Measurements from ENCODE around the gene SLC6A4. TPM values are rescaled to one million over a fixed set of nuclear protein-coding genes. Genes with fewer than 3 reads are reported as not detected.
"Not testable (repeated sequence)": the region's sequence is repeated elsewhere in the genome, so short reads cannot be mapped to it uniquely, and the experiment has no call there.

SLC6A4 gene
- total RNA-seq, 2 experiments from 2014 or later, result 0.10 TPM; not detected in 1

DNA sequence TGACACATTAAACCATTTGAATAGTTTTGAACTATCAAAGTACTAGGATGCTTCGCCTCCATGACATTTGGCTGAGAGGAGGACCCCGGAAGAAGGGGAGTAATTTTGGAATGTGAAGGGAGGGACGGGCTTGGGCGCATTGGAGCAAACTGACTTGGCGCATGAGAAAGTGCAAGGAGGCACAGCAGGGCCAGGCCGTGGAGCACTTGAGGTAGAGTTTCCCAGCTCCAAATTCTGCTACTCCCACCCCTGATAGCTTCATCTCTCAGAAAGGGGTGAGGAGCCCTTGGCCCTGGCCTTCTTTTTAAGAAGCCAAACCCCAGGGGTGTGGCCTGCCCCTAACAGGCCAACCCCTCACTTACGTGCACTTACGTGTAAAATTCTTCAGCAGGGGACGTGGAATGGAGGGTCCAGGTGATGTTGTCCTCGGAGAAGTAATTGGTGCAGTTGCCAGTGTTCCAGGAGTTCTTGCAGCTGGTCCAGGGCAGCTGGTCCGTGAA is 17.7 kb downstream of the SLC6A4 start:
- Mint-ChIP-seq H3K4me1 (ENCODE audit: low read depth) (no peaks in the 10 kb centered on the region), H3K27me3 (ENCODE audit: low read depth) (no peaks in the 10 kb centered on the region), H3K27ac (no peak overlapping the region), H3K4me3 (no peak overlapping the region), H3K36me3 (ENCODE audit: low read depth) (no peaks in the 10 kb centered on the region), H3K9me3 (ENCODE audit: insufficient read depth) (no peaks in the 10 kb centered on the region)
- DNase-seq (no peak), ATAC-seq (no peak)
- CTCF ChIA-PET, result no interaction called here
- POLR2A ChIA-PET, result no interaction called here

DNA sequence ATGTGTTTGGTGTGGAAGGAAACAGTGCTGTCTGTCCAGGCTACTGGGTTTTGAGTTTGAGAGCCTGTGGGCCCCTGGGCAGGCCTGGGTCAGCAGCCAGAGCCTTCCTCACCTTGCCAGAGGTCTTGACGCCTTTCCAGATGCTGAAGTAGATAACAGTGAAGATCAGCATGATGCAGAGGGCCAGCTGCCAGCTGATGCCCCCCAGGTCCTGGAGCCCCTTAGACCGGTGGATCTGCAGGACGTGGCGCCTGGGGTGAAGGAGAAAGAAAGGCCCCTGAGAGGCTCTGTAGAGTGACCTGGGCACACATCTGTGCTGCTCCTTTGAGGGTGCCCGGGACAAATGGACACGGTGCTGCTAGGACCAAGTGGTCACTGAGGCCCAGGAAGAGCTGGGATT is 18.4 kb downstream of the SLC6A4 start:
- CTCF ChIA-PET, result no interaction called here
- Mint-ChIP-seq H3K9me3 (ENCODE audit: insufficient read depth) (no peaks in the 10 kb centered on the region), H3K27ac (no peak overlapping the region), H3K4me3 (no peak overlapping the region), H3K27me3 (ENCODE audit: low read depth) (no peaks in the 10 kb centered on the region), H3K36me3 (ENCODE audit: low read depth) (no peaks in the 10 kb centered on the region), H3K4me1 (ENCODE audit: low read depth) (no peaks in the 10 kb centered on the region)
- POLR2A ChIA-PET, result no interaction called here
- DNase-seq, result no peak
- ATAC-seq, result no peak

DNA sequence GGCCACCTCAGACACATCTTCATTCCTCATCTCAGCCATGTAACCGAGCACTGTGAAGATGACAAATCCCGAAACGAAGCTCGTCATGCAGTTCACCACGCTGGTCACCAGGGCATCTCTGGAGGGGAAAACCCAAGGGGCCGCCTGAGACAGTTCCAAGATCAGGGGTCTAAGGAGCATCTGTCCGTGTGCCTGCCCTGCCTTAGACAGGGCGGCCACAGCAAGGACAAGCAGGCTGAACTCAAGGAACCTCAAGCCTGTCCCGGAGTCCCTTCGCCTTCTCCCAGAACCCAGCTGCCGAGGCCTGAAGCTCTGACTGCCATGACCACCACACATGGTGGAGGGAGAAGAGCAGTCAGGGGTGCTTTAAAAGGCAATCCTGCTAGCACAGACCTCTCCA is 22.7 kb downstream of the SLC6A4 start:
- POLR2A ChIA-PET, result no interaction called here
- Mint-ChIP-seq H3K36me3 (ENCODE audit: low read depth) (no peaks in the 10 kb centered on the region), H3K27ac (no peak overlapping the region), H3K27me3 (ENCODE audit: low read depth) (peaks cover 3% of the 10 kb centered on the region), H3K4me3 (no peak overlapping the region), H3K4me1 (ENCODE audit: low read depth) (peaks cover 4% of the 10 kb centered on the region), H3K9me3 (ENCODE audit: insufficient read depth) (no peaks in the 10 kb centered on the region)
- CTCF ChIA-PET, result no interaction called here
- ATAC-seq (no peak), DNase-seq (no peak)

DNA sequence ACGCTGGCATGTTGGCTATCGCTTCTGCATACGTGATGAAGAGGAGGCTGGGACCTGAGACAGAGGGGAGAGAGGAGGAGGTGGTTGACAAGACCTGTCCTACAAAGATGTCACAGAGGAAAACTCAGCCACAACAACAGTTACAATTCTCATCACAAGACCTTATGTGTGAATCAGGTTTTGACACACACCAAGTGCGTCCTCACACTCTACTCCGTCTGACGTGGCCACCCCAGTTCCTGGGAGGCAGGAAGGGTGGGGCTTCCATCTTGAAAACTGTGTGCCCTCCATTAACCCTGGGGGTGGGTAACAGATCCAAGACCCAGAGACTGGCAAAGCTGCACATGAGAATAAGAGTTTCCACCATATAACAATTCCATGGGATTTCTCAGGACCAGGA is 24.1 kb downstream of the SLC6A4 start:
- CTCF ChIA-PET, result no interaction called here
- Mint-ChIP-seq H3K27me3 (ENCODE audit: low read depth) (peaks cover 6% of the 10 kb centered on the region), H3K4me3 (no peak overlapping the region), H3K9me3 (ENCODE audit: insufficient read depth) (no peaks in the 10 kb centered on the region), H3K4me1 (ENCODE audit: low read depth) (peaks cover 4% of the 10 kb centered on the region), H3K36me3 (ENCODE audit: low read depth) (no peaks in the 10 kb centered on the region), H3K27ac (no peak overlapping the region)
- ATAC-seq, result no peak
- no peak for DNase-seq
- POLR2A ChIA-PET, result no interaction called here

DNA sequence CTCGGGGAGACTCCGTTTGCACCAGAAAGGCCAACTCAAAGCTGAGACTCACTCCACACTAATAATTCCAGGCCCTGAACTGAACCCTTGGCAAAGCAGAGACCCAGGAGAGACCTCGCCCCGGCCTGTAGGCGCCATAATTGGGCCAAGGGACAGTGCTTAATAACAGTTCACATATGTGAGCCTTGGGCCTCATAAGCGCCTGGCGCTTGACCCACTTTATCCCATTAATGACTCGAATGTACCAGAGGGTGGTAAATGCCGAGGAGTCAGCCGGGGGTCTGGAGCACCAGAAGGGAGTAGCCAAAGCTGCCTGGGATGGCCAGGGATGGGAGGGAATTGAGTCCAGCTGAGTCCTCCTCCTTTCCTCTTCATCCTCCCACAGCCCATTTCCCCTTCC is 24.6 kb downstream of the SLC6A4 start:
- Mint-ChIP-seq H3K4me1 (ENCODE audit: low read depth) (peaks cover 4% of the 10 kb centered on the region), H3K9me3 (ENCODE audit: insufficient read depth) (no peaks in the 10 kb centered on the region), H3K36me3 (ENCODE audit: low read depth) (no peaks in the 10 kb centered on the region), H3K27me3 (ENCODE audit: low read depth) (peaks cover 6% of the 10 kb centered on the region), H3K27ac (no peak overlapping the region), H3K4me3 (no peak overlapping the region)
- ATAC-seq (no peak), DNase-seq (no peak)
- POLR2A ChIA-PET, result no interaction called here
- CTCF ChIA-PET, result no interaction called here

DNA sequence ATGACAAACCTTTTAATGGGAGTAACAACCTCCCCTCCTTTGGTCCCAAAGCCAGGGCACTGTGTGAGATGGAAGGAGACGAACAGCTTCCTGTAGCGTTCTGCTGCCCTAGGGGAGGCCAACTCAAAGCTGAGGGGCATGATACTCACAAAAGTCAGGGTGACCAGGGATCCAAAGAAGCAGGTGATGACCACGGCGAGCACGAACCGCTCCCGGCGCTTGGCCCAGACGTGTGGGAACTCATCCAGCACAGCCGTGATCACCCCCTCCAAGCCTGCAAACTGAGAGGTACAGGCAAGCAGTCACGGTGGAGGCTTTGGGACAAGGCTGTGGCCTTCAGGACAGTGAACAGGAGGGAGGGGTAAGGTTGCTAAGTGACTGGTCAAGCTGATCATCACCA is 25.1 kb downstream of the SLC6A4 start:
- DNase-seq, result no peak
- H3K27ac Mint-ChIP-seq, result no peak overlapping the region

DNA sequence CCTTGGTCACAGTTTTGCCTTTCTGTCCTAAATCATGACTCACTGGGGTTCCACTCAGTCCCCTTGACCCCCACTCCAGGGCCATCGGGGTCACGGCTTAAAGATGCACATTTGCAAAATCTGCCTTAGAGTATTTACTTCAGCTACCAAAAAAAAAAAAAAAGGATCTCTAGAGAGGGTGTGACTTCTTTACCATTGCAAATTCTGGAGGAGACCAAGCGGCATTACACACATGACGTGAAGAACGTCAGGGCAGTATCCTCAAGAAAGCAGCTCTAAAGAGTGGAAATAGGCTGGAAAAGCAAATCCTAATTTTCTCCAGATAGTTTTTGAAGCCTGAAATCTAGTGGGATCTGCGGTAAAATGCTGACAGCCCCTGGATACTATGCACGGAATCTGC is 25.6 kb downstream of the SLC6A4 start:
- Mint-ChIP-seq H3K27ac (no peak overlapping the region), H3K27me3 (ENCODE audit: low read depth) (peaks cover 6% of the 10 kb centered on the region), H3K9me3 (ENCODE audit: insufficient read depth) (no peaks in the 10 kb centered on the region), H3K4me3 (no peak overlapping the region), H3K4me1 (ENCODE audit: low read depth) (peaks cover 4% of the 10 kb centered on the region), H3K36me3 (ENCODE audit: low read depth) (no peaks in the 10 kb centered on the region)
- no peak for DNase-seq
- ChIA-PET CTCF (no interaction called here), POLR2A (no interaction called here)
- ATAC-seq, result no peak

More for the DNA sequence above, 25.1 kb downstream of the SLC6A4 start:
- H3K4me1 Mint-ChIP-seq (ENCODE audit: low read depth), result peaks cover 4% of the 10 kb centered on the region
- no peaks in the 10 kb centered on the region for H3K36me3 Mint-ChIP-seq (ENCODE audit: low read depth)
- H3K4me3 Mint-ChIP-seq, result no peak overlapping the region
- POLR2A ChIA-PET, result no interaction called here
- no peaks in the 10 kb centered on the region for H3K9me3 Mint-ChIP-seq (ENCODE audit: insufficient read depth)
- CTCF ChIA-PET, result no interaction called here
- ATAC-seq, result no peak
- H3K27me3 Mint-ChIP-seq (ENCODE audit: low read depth), result peaks cover 6% of the 10 kb centered on the region

DNA sequence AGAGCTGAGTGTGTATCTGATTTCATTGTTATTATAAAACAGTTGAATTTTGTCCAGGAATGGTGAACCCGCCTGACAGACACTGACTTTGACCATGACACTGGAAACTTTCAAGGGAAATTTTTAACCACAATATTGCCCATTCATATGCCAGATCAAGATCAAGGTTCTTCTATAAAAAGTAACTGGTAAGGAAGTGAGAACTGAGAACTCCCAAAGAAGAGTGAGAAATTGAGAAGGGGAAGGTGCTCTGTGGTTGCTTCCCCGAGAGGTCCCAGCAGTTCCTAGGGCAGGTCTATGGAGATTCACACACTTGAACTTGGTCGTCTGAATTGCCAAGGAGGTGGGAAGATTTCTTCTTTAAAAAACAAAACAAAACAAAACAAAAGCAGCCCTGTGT is 27.3 kb downstream of the SLC6A4 start:
- DNase-seq, result no peak
- ATAC-seq, result no peak
- Mint-ChIP-seq H3K27me3 (ENCODE audit: low read depth) (peaks cover 6% of the 10 kb centered on the region), H3K4me1 (ENCODE audit: low read depth) (peaks cover 4% of the 10 kb centered on the region), H3K27ac (no peak overlapping the region), H3K4me3 (no peak overlapping the region), H3K9me3 (ENCODE audit: insufficient read depth) (no peaks in the 10 kb centered on the region), H3K36me3 (ENCODE audit: low read depth) (no peaks in the 10 kb centered on the region)
- ChIA-PET POLR2A (no interaction called here), CTCF (no interaction called here)

DNA sequence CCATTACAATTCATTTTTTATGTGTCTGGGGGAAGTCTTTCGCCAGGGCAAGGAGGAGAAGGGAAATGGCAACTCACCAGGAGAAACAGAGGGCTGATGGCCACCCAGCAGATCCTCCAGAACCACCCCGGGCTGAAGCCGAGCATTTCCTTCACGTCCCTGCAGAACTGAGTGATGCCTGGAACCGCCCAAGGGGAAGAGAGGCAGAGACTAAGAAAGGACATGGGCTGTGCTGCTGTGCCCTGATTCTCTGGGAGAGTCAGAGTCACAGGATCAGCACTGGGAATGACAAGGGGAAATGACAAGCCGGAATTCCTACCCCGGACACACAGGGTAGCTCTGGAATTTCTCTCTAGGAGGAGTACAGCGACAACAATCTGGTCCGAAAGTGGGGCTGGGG is 27.8 kb downstream of the SLC6A4 start:
- no peaks in the 10 kb centered on the region for H3K9me3 Mint-ChIP-seq (ENCODE audit: insufficient read depth)
- CTCF ChIA-PET, result no interaction called here
- DNase-seq (no peak), ATAC-seq (no peak)
- no peak overlapping the region for H3K27ac Mint-ChIP-seq
- peaks cover 9% of the 10 kb centered on the region for H3K27me3 Mint-ChIP-seq (ENCODE audit: low read depth)
- no peak overlapping the region for H3K4me3 Mint-ChIP-seq
- H3K36me3 Mint-ChIP-seq (ENCODE audit: low read depth), result no peaks in the 10 kb centered on the region
- peaks cover 4% of the 10 kb centered on the region for H3K4me1 Mint-ChIP-seq (ENCODE audit: low read depth)
- POLR2A ChIA-PET, result no interaction called here

DNA sequence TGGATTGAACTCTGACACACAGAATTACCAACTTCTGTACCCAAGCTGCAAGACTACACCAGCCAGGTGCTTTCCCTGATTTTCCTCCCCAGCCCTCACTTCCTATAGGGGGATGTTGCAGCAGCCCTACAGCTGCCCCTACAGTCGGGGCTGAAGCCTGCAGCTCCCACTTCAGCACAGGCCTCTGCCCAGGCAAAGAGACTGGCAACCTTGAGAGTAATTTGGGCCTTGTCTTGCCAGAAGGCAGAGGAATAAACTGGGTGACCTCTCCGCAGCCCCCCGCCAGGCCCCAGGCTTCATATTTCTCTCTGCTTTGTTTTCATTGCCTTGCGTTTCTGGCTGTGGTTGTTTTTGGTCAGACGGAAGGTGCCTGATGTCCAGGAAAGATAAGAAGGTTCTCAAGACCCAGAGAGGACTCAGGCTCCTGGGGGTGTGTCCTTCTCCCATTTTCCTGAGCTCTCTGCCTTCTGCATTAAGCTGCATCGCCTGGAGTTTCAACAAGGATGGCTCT is 32.0 kb downstream of the SLC6A4 start:
- Mint-ChIP-seq H3K9me3 (ENCODE audit: insufficient read depth) (no peaks in the 10 kb centered on the region), H3K4me1 (ENCODE audit: low read depth) (no peaks in the 10 kb centered on the region), H3K27me3 (ENCODE audit: low read depth) (peaks cover 13% of the 10 kb centered on the region), H3K36me3 (ENCODE audit: low read depth) (no peaks in the 10 kb centered on the region), H3K27ac (no peak overlapping the region), H3K4me3 (no peak overlapping the region)
- ATAC-seq (no peak), DNase-seq (no peak)
- CTCF ChIA-PET, result interaction anchor here (0.9 to 2.3 kb wide), 2 partner anchors 78 to 99 kb away, joined by 3 to 11 read pairs; no protein-coding TSS in a partner anchor
- POLR2A ChIA-PET, result interaction anchor here (0.7 kb wide), 1 partner anchor 17 kb away, joined by 3 read pairs; no protein-coding TSS in a partner anchor

DNA sequence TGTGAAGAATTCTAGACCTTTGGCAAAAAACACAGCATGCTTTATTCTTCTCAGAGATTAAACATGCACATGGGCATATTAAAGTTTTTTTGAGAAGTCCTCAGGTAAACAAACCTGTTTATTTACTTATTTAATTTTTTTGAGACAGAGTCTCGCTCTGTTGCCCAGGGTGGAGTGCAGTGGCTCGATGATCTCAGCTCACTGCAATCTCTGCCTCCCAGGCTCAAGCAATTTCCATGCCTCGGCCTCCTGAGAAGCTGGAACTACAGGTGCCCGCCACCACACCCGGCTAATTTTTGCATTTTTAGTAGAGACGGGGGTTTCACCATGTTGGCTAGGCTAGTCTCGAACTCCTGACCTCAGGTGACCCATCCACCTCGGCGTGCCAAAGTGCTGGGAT is 34.8 kb downstream of the SLC6A4 start:
- DNase-seq; H3K9me3 Mint-ChIP-seq (ENCODE audit: insufficient read depth); H3K27me3 Mint-ChIP-seq (ENCODE audit: low read depth); H3K27ac Mint-ChIP-seq; H3K4me3 Mint-ChIP-seq; POLR2A ChIA-PET; CTCF ChIA-PET; ATAC-seq; H3K36me3 Mint-ChIP-seq (ENCODE audit: low read depth); H3K4me1 Mint-ChIP-seq (ENCODE audit: low read depth): not testable (repeated sequence)

DNA sequence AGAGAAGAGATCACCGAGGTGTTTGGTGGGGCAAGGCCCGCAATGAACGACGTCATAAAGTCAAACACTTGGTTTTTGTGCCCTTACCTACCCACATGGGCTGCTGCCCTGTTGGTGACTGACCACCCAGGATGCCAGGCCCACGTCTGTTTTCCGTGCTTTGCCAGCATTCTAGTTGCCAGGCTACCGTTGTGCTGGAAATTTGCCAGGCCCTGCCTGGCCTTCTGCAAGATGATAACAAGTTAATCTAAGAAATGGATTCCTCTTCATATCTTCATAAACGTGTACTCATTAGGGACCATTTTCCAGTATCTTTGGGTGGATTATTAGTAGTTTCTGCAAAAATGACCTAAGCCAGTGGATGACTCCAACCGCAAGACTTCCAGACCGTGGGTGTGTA is 35.4 kb downstream of the SLC6A4 start:
- Mint-ChIP-seq H3K27ac (no peak overlapping the region), H3K4me3 (no peak overlapping the region), H3K4me1 (ENCODE audit: low read depth) (peaks cover 5% of the 10 kb centered on the region), H3K36me3 (ENCODE audit: low read depth) (no peaks in the 10 kb centered on the region), H3K9me3 (ENCODE audit: insufficient read depth) (no peaks in the 10 kb centered on the region), H3K27me3 (ENCODE audit: low read depth) (peaks cover 9% of the 10 kb centered on the region)
- POLR2A ChIA-PET, result no interaction called here
- ATAC-seq, result no peak
- CTCF ChIA-PET, result no interaction called here
- no peak for DNase-seq

DNA sequence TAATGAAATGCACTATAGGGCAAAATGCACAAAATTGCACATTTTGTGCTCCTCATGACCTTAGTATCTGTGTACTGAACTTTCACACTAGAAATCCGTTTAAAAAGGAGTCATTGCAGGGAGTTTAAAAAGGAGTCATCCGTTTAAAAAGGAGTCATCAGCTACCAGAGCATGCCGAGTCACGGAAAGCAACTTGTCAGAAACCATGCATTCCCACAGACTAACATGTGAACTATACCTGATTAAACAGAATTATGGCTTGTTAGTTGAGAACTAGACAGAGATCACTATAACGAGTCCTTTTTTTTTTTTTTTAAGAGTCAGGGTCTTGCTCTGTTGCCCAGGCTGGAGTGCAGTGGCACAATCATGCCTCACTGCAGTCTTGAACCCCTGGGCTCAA is 35.9 kb downstream of the SLC6A4 start:
- Mint-ChIP-seq H3K27me3 (ENCODE audit: low read depth) (peaks cover 13% of the 10 kb centered on the region), H3K36me3 (ENCODE audit: low read depth) (no peaks in the 10 kb centered on the region), H3K4me3 (no peak overlapping the region), H3K4me1 (ENCODE audit: low read depth) (peaks cover 5% of the 10 kb centered on the region), H3K27ac (no peak overlapping the region), H3K9me3 (ENCODE audit: insufficient read depth) (no peaks in the 10 kb centered on the region)
- CTCF ChIA-PET, result no interaction called here
- ATAC-seq (no peak), DNase-seq (no peak)
- POLR2A ChIA-PET, result no interaction called here

Data from activated CD8-positive, alpha-beta T cell treated with anti-CD3 and anti-CD28 coated beads, Interleukin-2, amount 10 ng/mL, durations not matched to agents 7 days and 5 days (primary cell).